GM12878 (cell line): ENCODE results near the gene CORO7. TPM values are rescaled to one million over a fixed set of nuclear protein-coding genes. Genes with fewer than 3 reads are reported as not detected.

Source experiments
- ATAC-seq: fragments of 200-7000 bp; cut with Tn5 transposase; 3 replicates; pipeline ENCODE4 v1.9.1; 2020; ENCODE audit warnings: mild to moderate bottlenecking, moderate library complexity
- BruUV-seq: library from RNA; stranded (reverse); fragments of 400-500 nt; replicated peaks from 2 replicates; lab custom pipeline; 2021; lab: Mats Ljungman, UMichigan
- CTCF ChIA-PET: fragments of 300-600 bp; sonication (Branson Sonifier 250); formaldehyde crosslinking; extraction: SDS; loops from one replicate; lab custom pipeline; 2021; ENCODE audit warnings: inconsistent platforms; lab: Yijun Ruan, JAX
- POLR2A ChIA-PET: fragments of 350-600 bp; formaldehyde crosslinking; extraction: SDS; loops from one replicate; lab custom pipeline; 2021; ENCODE audit warnings: inconsistent platforms; lab: Charles Lee
- RAD21 ChIA-PET: fragments of 300-600 bp; sonication (Branson Sonifier 250); formaldehyde crosslinking; loops from one replicate; lab custom pipeline; 2023; ENCODE audit warnings: antibody characterized with exemption; ENCODE audit not compliant: unreplicated experiment; lab: Charles Lee
- SMC1A ChIA-PET: fragments of 300-600 bp; sonication (Branson Sonifier 250); formaldehyde crosslinking; loops from one replicate; lab custom pipeline; 2023; ENCODE audit not compliant: unreplicated experiment, uncharacterized antibody; lab: Charles Lee
- DNase-seq: peaks from one replicate; pipeline ENCODE4 v3.0.0-alpha.2; 2011; ENCODE audit warnings: low read depth, low spot score
- FAIRE-seq: peaks from 3 replicates; lab custom pipeline; 2011; peaks lifted over from hg19 to GRCh38; lab: Jason Lieb, UNC
- H2AFZ ChIP-seq: 2 replicates; pipeline ENCODE4 v1.6.0; 2011; ENCODE audit warnings: low read depth, low read length, control low read depth; ENCODE audit not compliant: control insufficient read depth
- H3K27ac ChIP-seq: 2 replicates; pipeline ENCODE4 v1.5.1; 2011; ENCODE audit warnings: control low read depth; ENCODE audit not compliant: control insufficient read depth, insufficient read depth
- H3K27me3 ChIP-seq, 2 experiments: replicated peaks in 1 of 2; 2 replicates each; pipeline versions ENCODE4 v1.6.0 to v1.6.1; 2011; ENCODE audit warnings: low read length in 1 of 2; ENCODE audit not compliant: control insufficient read depth in 2 of 2, insufficient read depth in 2 of 2
- H3K36me3 ChIP-seq, 2 experiments: 2 replicates each; pipeline ENCODE4 v1.5.1; 2011; ENCODE audit warnings: low read length in 1 of 2; ENCODE audit not compliant: control insufficient read depth in 2 of 2, insufficient read depth in 2 of 2
- H3K4me1 ChIP-seq: 2 replicates; pipeline ENCODE4 v1.6.1; 2011; ENCODE audit warnings: mild to moderate bottlenecking, low read length, moderate library complexity, mixed read lengths; ENCODE audit not compliant: control insufficient read depth, insufficient read depth
- H3K4me2 ChIP-seq: 2 replicates; pipeline ENCODE4 v1.6.0; 2011; ENCODE audit warnings: control low read depth; ENCODE audit not compliant: control insufficient read depth, insufficient read depth
- H3K4me3 ChIP-seq: fragments of 200-600 bp; sonication (generic); 2 replicates; pipeline ENCODE4 v1.5.1; 2016
- H3K79me2 ChIP-seq: 2 replicates; pipeline ENCODE4 v1.6.0; 2011; ENCODE audit warnings: low read length; ENCODE audit not compliant: control insufficient read depth, insufficient read depth
- H3K9ac ChIP-seq: 2 replicates; pipeline ENCODE4 v1.8.0; 2011; ENCODE audit warnings: low read length, control low read depth, mixed read lengths; ENCODE audit not compliant: control insufficient read depth, insufficient read depth
- H3K9me3 ChIP-seq: replicated peaks from 3 replicates; pipeline ENCODE4 v1.5.1; 2011; ENCODE audit warnings: mild to moderate bottlenecking, low read length; ENCODE audit not compliant: control insufficient read depth, insufficient read depth
- H4K20me1 ChIP-seq: 2 replicates; pipeline ENCODE4 v1.6.0; 2011; ENCODE audit not compliant: control insufficient read depth, insufficient read depth
- BCL11A ChIP-seq: IDR thresholded peaks from 2 replicates; pipeline ENCODE4 v1.6.1; 2011; ENCODE audit warnings: low read depth, low read length
- DPF2 ChIP-seq: fragments of 450-650 bp; IDR thresholded peaks from 2 replicates; pipeline ENCODE4 v1.6.1; 2017; ENCODE audit warnings: mild to moderate bottlenecking
- KDM1A ChIP-seq: fragments of 200-600 bp; sonication (generic); IDR thresholded peaks from 2 replicates; pipeline ENCODE4 v1.6.1; 2016; ENCODE audit warnings: borderline replicate concordance
- SMAD5 ChIP-seq: IDR thresholded peaks from 2 replicates; pipeline ENCODE4 v1.6.1; 2016; ENCODE audit warnings: antibody characterized with exemption, low read depth
- USF1 ChIP-seq: IDR thresholded peaks from 2 replicates; pipeline ENCODE4 v1.6.1; 2011; ENCODE audit warnings: borderline replicate concordance, low read depth, mild to moderate bottlenecking, moderate library complexity, mixed read lengths, low read length; ENCODE audit not compliant: insufficient read depth; ENCODE audit errors: extremely low read length
- YBX1 ChIP-seq: fragments of 450-650 bp; IDR thresholded peaks from 2 replicates; pipeline ENCODE4 v1.6.1; 2016; ENCODE audit warnings: antibody characterized with exemption
- WGBS: methylation state at CpG from one replicate; pipeline ENCODE4 v1.1.6; 2016; ENCODE audit warnings: low lambda C conversion rate; ENCODE audit not compliant: insufficient replicate concordance, insufficient coverage; ENCODE audit errors: missing lambda C conversion rate; 5-methylcytosine and 5-hydroxymethylcytosine counted together
- in situ Hi-C: fragments of 300-500 bp; cut with MboI; formaldehyde crosslinking; loops from 9 replicates; pipeline ENCODE4 v1.14.3; 2018; ENCODE audit warnings: mixed read lengths
- intact Hi-C: fragments of 100-400 bp; cut with micrococcal nuclease; formaldehyde crosslinking; loops from one replicate; pipeline ENCODE4 v1.14.2; 2022; ENCODE audit not compliant: unreplicated experiment
- polyA plus RNA-seq, 11 experiments: library from polyadenylated mRNA; depleted of rRNA in 4 of 11; unstranded in 6 of 11; stranded (reverse) in 5 of 11; fragments of >200 nt; fragmentation: Nextera tagmentation in 4 of 11; fragmentation: Illumina TruSeq in 1 of 11; extraction: Ambion mirVana in 4 of 11; extraction: Trizol in 1 of 11; gene quantifications; 1 replicate in 1 of 11; 2 replicates in 10 of 11; pipeline versions ENCODE4 v1.2.1 to v1.2.3, GENCODE V29; 2011 to 2016; ENCODE audit warnings: inconsistent platforms in 2 of 11, missing spikeins in 2 of 11, low read depth in 1 of 11
- total RNA-seq, 4 experiments: library from RNA; depleted of rRNA in 3 of 4; stranded (reverse); fragments of >200 nt in 3 of 4; fragmentation: Illumina TruSeq in 1 of 4; extraction: Trizol in 1 of 4; gene quantifications; 2 replicates each; pipeline versions ENCODE4 v1.2.1 to v1.2.3, GENCODE V29; 2013 to 2021

The CORO7 gene
- total and polyA plus RNA-seq, 10 of the 15 experiments (the other 5 are each of a cell fraction or from before 2014, with no cell fraction given), result 0.64 to 89.2 (median 43.7) TPM

GRCh38 chr16:4332623-4333307, 83.6 kb downstream of the CORO7 start:
- TF ChIP-seq SMAD5 (no peak), DPF2 (no peak), YBX1 (no peak), KDM1A (no peak), BCL11A (no peak), USF1 (no peak)
- TF ChIP-seq, all 136 proteins: peak for 0
- ChIA-PET POLR2A (interaction anchor here (0.6 to 1.4 kb wide), 2 partner anchors 34 to 47 kb away, joined by 3 to 10 read pairs; no protein-coding TSS in a partner anchor), SMC1A (interaction anchor here (1.0 kb wide), 1 partner anchor 23 kb away, joined by 3 read pairs; no protein-coding TSS in a partner anchor), RAD21 (interaction anchor here (0.6 to 3.2 kb wide), 4 partner anchors 17 to 79 kb away, joined by 3 to 21 read pairs (median 4); no protein-coding TSS in a partner anchor), CTCF (interaction anchor here (0.6 to 12.1 kb wide), 7 partner anchors 14 to 79 kb away, joined by 3 to 145 read pairs (median 12); partner anchors contain the start of gene TFAP4)
- no TSS peak for BruUV-seq
- Histone ChIP-seq H3K36me3 (no peaks in the 10 kb centered on the region; a peak in 2 of 4 replicates), H3K27ac (no peak overlapping the region), H3K9ac (no peak overlapping the region), H4K20me1 (no peaks in the 10 kb centered on the region), H3K27me3 (no peaks in the 10 kb centered on the region), H3K4me2 (no peak overlapping the region), H3K4me3 (no peak overlapping the region), H3K4me1 (no peaks in the 10 kb centered on the region; the same call in 1 of the 2 replicates), H2AFZ (no peak overlapping the region), H3K79me2 (no peaks in the 10 kb centered on the region), H3K9me3 (no peaks in the 10 kb centered on the region)
- intact Hi-C loops, result loop anchor here (10.0 kb wide), 1 partner anchor 128 kb away; no protein-coding TSS in a partner anchor
- WGBS, result 51% methylated on average over 17 of the region's 19 CpGs
- in situ Hi-C loops, result loop anchor here (5.0 kb wide), 1 partner anchor 45 kb away; no protein-coding TSS in a partner anchor
- no peak for FAIRE-seq
- no peak for DNase-seq
- ATAC-seq, result no peak
